ENCODE data around the gene C12orf76. TPM values are rescaled to one million over a fixed set of nuclear protein-coding genes. Genes with fewer than 3 reads are reported as not detected.
"Not testable (repeated sequence)": the region's sequence is repeated elsewhere in the genome, so short reads cannot be mapped to it uniquely, and the experiment has no call there.

C12orf76 gene
- total and polyA plus RNA-seq, 2 experiments from 2014 or later, result 18.5 to 24.6 TPM

GRCh38 chr12:110071967-110072366 lies 23.6 kb upstream of the C12orf76 start:
- H3K9me2 ChIP-seq (replicated peaks; ENCODE audit: insufficient read depth), result no peaks in the 10 kb centered on the region
- WGBS (ENCODE audit: low lambda C conversion rate, missing lambda C conversion rate), result 94% methylated on average over 3 of the region's 3 CpGs
- H2AFZ ChIP-seq, result no peak overlapping the region
- H3K27ac ChIP-seq, result no peak overlapping the region
- H3K36me3 ChIP-seq (replicated peaks; ENCODE audit: insufficient read depth, low read depth), result no peaks in the 10 kb centered on the region
- no peak for DNase-seq (ENCODE audit: low spot score)
- H3K9me3 ChIP-seq (ENCODE audit: low read depth), result no peaks in the 10 kb centered on the region
- no peaks in the 10 kb centered on the region for H3K27me3 ChIP-seq
- no peaks in the 10 kb centered on the region for H4K20me1 ChIP-seq (ENCODE audit: insufficient read depth, poor library complexity, severe bottlenecking)
- no peak overlapping the region for H3K4me2 ChIP-seq
- TF ChIP-seq EZH2 (IDR thresholded peaks at IDR 0.05; ENCODE audit: borderline replicate concordance) (no peak), EZH2phosphoT487 (IDR thresholded peaks at IDR 0.05; ENCODE audit: low read depth, severe bottlenecking, unreplicated experiment) (no peak), CTCF (IDR thresholded peaks at IDR 0.05; ENCODE audit: poor library complexity) (no peak)
- H3K79me2 ChIP-seq, result no peaks in the 10 kb centered on the region
- no peak overlapping the region for H3K4me3 ChIP-seq
- H3K4me1 ChIP-seq (ENCODE audit: insufficient read depth), result no peaks in the 10 kb centered on the region

GRCh38 chr12:110071504-110071903 lies 23.2 kb upstream of the C12orf76 start:
- no peaks in the 10 kb centered on the region for H3K9me3 ChIP-seq (ENCODE audit: low read depth)
- TF ChIP-seq CTCF (IDR thresholded peaks at IDR 0.05; ENCODE audit: poor library complexity), result no peak
- no peak for TF ChIP-seq EZH2 (IDR thresholded peaks at IDR 0.05; ENCODE audit: borderline replicate concordance)
- no peak for TF ChIP-seq EZH2phosphoT487 (IDR thresholded peaks at IDR 0.05; ENCODE audit: low read depth, severe bottlenecking, unreplicated experiment)
- no peak overlapping the region for H3K4me2 ChIP-seq
- H3K9me2 ChIP-seq (replicated peaks; ENCODE audit: insufficient read depth), result no peaks in the 10 kb centered on the region
- no peaks in the 10 kb centered on the region for H3K36me3 ChIP-seq (replicated peaks; ENCODE audit: insufficient read depth, low read depth)
- H2AFZ ChIP-seq, result no peak overlapping the region
- H4K20me1 ChIP-seq (ENCODE audit: insufficient read depth, poor library complexity, severe bottlenecking), result no peaks in the 10 kb centered on the region
- no peaks in the 10 kb centered on the region for H3K79me2 ChIP-seq
- no peak overlapping the region for H3K4me3 ChIP-seq
- H3K27me3 ChIP-seq, result no peaks in the 10 kb centered on the region
- no peak overlapping the region for H3K27ac ChIP-seq
- no peaks in the 10 kb centered on the region for H3K4me1 ChIP-seq (ENCODE audit: insufficient read depth)
- DNase-seq (ENCODE audit: low spot score), result no peak

- WGBS (ENCODE audit: low lambda C conversion rate, missing lambda C conversion rate), result 89% methylated on average over 2 of the region's 2 CpGs
- no peak overlapping the region for H3K4me2 ChIP-seq
These were observed 20.3 kb upstream of the C12orf76 start for GRCh38 chr12:110068654-110069053.

GRCh38 chr12:110068115-110068514 lies 19.8 kb upstream of the C12orf76 start:
- H3K4me2 ChIP-seq; H3K27me3 ChIP-seq; DNase-seq (ENCODE audit: low spot score); H3K9me3 ChIP-seq (ENCODE audit: low read depth); H3K79me2 ChIP-seq; H4K20me1 ChIP-seq (ENCODE audit: insufficient read depth, poor library complexity, severe bottlenecking); H2AFZ ChIP-seq; H3K4me1 ChIP-seq (ENCODE audit: insufficient read depth); H3K27ac ChIP-seq; H3K36me3 ChIP-seq (replicated peaks; ENCODE audit: insufficient read depth, low read depth); H3K9me2 ChIP-seq (replicated peaks; ENCODE audit: insufficient read depth); H3K4me3 ChIP-seq: not testable (repeated sequence)
- WGBS (ENCODE audit: low lambda C conversion rate, missing lambda C conversion rate), result 91% methylated on average over 9 of the region's 9 CpGs

More at GRCh38 chr12:110068654-110069053, 20.3 kb upstream of the C12orf76 start:
- Histone ChIP-seq H2AFZ (no peak overlapping the region), H3K27me3 (no peaks in the 10 kb centered on the region), H3K9me2 (replicated peaks; ENCODE audit: insufficient read depth) (no peaks in the 10 kb centered on the region), H3K79me2 (no peaks in the 10 kb centered on the region), H3K36me3 (replicated peaks; ENCODE audit: insufficient read depth, low read depth) (no peaks in the 10 kb centered on the region), H3K4me1 (ENCODE audit: insufficient read depth) (no peaks in the 10 kb centered on the region), H3K9me3 (ENCODE audit: low read depth) (no peaks in the 10 kb centered on the region), H3K27ac (no peak overlapping the region), H3K4me3 (no peak overlapping the region), H4K20me1 (ENCODE audit: insufficient read depth, poor library complexity, severe bottlenecking) (no peaks in the 10 kb centered on the region)
- DNase-seq (ENCODE audit: low spot score), result no peak
- no peak for TF ChIP-seq CTCF (IDR thresholded peaks at IDR 0.05; ENCODE audit: poor library complexity)
- TF ChIP-seq EZH2 (IDR thresholded peaks at IDR 0.05; ENCODE audit: borderline replicate concordance), result no peak
- no peak for TF ChIP-seq EZH2phosphoT487 (IDR thresholded peaks at IDR 0.05; ENCODE audit: low read depth, severe bottlenecking, unreplicated experiment)

All from hepatocyte (in vitro differentiated cells).